Stimulated activated naive CD8-positive, alpha-beta T cell treated with anti-CD3 and anti-CD28 coated beads, Interleukin-15, amount 100 ng/mL, for 72 hours (primary cell): Measurements from ENCODE around the gene ACTN1.
"Not testable (repeated sequence)": the region's sequence is repeated elsewhere in the genome, so short reads cannot be mapped to it uniquely, and the experiment has no call there.

Source experiments
- ATAC-seq: fragments of 150-1000 bp; cut with Tn5 transposase; 2 replicates; pipeline ENCODE4 v1.10.0; 2021; ENCODE audit warnings: mild to moderate bottlenecking, moderate library complexity
- DNase-seq, 2 donors: peaks; one replicate each; pipeline ENCODE4 v3.0.0; 2021 to 2022
- H3K27ac Mint-ChIP-seq, 2 donors: one replicate each; pipeline ENCODE4 v1.8.0; 2022; ENCODE audit warnings: mild to moderate bottlenecking in 2 of 2, mixed read lengths in 2 of 2, moderate library complexity in 2 of 2
- H3K27me3 Mint-ChIP-seq: one replicate; pipeline ENCODE4 v1.8.0; 2022; ENCODE audit warnings: mixed read lengths
- H3K4me1 Mint-ChIP-seq: one replicate; pipeline ENCODE4 v1.8.0; 2022; ENCODE audit warnings: mild to moderate bottlenecking, mixed read lengths
- H3K4me3 Mint-ChIP-seq, 2 donors: one replicate each; pipeline ENCODE4 v1.8.0; 2022; ENCODE audit warnings: mild to moderate bottlenecking in 2 of 2, mixed read lengths in 2 of 2, moderate library complexity in 1 of 2
- H3K9me3 Mint-ChIP-seq, 2 donors: one replicate each; pipeline ENCODE4 v1.8.0; 2022; ENCODE audit warnings: mixed read lengths in 2 of 2

Gene ACTN1

GRCh38 chr14:68852493-68852892, 126.6 kb downstream of the ACTN1 start:
- H3K27ac Mint-ChIP-seq, H3K27me3 Mint-ChIP-seq, ATAC-seq, H3K4me3 Mint-ChIP-seq, H3K4me1 Mint-ChIP-seq, H3K9me3 Mint-ChIP-seq, DNase-seq: not testable (repeated sequence)

DNA sequence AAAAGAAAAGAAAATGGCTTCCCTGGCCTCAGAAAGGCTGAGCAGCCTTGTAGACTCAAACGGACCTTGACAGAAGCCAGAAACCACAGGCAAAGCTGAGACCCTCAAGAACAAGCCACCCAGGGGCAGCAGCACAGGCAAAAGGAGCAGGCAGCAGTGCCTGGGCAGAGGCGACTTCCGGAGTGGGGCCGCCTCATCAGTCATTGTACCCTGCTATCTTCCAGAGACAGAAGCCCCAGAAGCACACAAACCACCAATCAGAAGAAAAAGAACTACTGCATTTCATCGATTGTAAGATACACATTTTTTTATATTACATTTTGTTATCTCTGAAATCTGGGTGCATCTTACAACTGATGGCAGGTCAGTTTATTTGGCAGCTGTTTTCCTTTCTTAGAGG, 128.0 kb downstream of the ACTN1 start:
- Mint-ChIP-seq H3K27ac (no peak overlapping the region), H3K9me3 (no peaks in the 10 kb centered on the region), H3K4me1 (no peaks in the 10 kb centered on the region), H3K4me3 (no peak overlapping the region), H3K27me3 (no peaks in the 10 kb centered on the region)
- ATAC-seq, result no peak
- DNase-seq, result no peak

- Mint-ChIP-seq H3K27ac (no peak overlapping the region), H3K4me3 (no peak overlapping the region), H3K9me3 (no peaks in the 10 kb centered on the region), H3K4me1 (peaks cover 1% of the 10 kb centered on the region), H3K27me3 (no peaks in the 10 kb centered on the region)
- DNase-seq, result no peak
- ATAC-seq, result no peak
These were observed 129.7 kb downstream of the ACTN1 start for GRCh38 chr14:68849416-68849815.

GRCh38 chr14:68848253-68848652, 130.8 kb downstream of the ACTN1 start:
- H3K4me1 Mint-ChIP-seq, result peaks cover 13% of the 10 kb centered on the region
- no peak for DNase-seq
- no peak overlapping the region for H3K4me3 Mint-ChIP-seq
- no peaks in the 10 kb centered on the region for H3K9me3 Mint-ChIP-seq
- H3K27ac Mint-ChIP-seq, result no peak overlapping the region
- ATAC-seq, result no peak
- no peaks in the 10 kb centered on the region for H3K27me3 Mint-ChIP-seq

DNA sequence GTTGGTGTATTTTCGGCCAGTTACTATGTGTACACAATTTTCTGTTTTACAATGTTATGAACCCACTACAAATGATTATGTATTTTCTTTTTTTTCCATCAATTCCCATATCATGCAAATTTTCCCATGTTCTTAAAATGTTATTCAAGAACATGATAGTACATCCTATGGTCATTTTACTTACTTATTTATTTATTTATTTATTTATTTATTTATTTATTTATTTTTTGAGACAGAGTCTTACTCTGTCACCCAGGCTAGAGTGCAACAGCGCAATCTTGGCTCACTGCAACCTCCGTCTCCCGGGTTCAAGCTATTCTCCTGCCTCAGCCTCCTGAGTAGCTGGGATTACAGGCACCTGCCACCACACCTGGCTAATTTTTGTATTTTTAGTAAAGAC, 131.5 kb downstream of the ACTN1 start:
- peaks cover 19% of the 10 kb centered on the region for H3K4me1 Mint-ChIP-seq
- not testable (repeated sequence) for DNase-seq, H3K27me3 Mint-ChIP-seq, H3K27ac Mint-ChIP-seq, H3K9me3 Mint-ChIP-seq, H3K4me3 Mint-ChIP-seq, ATAC-seq

DNA sequence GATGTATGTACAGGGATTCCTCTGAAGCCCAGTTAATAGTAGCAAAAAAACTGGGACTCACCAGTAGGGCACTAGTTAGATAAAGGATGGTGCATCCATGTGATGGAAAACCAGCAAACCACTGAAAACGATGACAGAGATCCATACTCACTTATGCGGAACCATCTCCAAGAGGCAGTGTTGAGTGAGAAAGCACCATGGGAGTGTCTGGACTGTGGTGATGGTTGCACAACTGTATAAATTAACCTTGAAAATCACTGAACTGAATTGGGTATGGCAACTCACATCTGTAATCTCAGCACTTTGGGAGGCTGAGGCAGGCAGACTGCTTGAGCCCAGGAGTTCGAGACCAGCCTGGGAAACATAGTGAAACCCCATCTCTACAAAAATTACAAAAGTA, 132.6 kb downstream of the ACTN1 start:
- ATAC-seq, result no peak
- no peak for DNase-seq
- Mint-ChIP-seq H3K27ac (no peak overlapping the region), H3K27me3 (no peaks in the 10 kb centered on the region), H3K4me3 (no peak overlapping the region), H3K9me3 (no peaks in the 10 kb centered on the region), H3K4me1 (peaks cover 30% of the 10 kb centered on the region)

- Mint-ChIP-seq H3K27ac (no peak overlapping the region), H3K4me1 (peaks cover 50% of the 10 kb centered on the region), H3K27me3 (no peaks in the 10 kb centered on the region), H3K4me3 (peak overlapping the region; percentile 42 to 50), H3K9me3 (peaks cover 4 to 7% of the 10 kb centered on the region in 2 donors)
- DNase-seq (no peak), ATAC-seq (no peak)
These were observed 134.9 kb downstream of the ACTN1 start for GRCh38 chr14:68844210-68844545.

DNA sequence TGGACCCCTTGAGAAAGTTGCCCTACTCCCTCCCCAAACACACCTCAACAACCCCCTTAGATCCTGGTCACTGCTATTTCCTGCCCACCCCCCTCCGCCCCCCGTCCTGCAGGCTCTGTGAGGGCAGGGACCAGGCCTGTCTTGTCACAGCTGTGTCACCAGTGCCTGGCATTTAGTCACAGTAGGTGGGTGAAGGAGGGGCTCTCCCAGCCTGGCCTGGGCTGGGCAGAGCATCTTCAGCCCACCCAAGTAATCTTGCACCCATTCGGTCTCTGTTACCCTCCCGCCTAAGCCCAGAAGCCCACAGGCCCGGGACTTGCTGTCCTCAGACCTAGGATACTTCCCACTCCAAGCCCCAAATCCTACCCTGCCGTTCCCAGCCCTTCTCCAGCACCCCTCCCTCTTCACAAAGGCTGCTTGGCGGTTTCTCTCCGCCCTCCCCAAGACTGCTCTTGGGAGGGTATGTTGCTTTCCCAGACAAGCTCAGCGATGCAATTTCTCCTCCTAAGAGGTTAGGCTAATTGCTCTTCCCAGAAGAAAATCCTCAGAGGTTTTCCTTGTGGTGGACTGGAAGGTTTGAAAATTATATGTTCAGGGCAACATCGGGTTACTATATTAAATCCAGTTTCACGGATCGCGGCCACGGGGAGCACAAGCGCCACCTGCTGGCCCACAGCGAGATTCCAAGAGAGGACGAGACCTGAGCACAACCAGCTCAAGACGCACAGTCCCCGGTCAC, 135.5 kb downstream of the ACTN1 start:
- H3K9me3 Mint-ChIP-seq, result peaks cover 9 to 11% of the 10 kb centered on the region in 2 donors
- H3K27ac Mint-ChIP-seq, result peak overlapping the region; percentile 77 to 83
- H3K4me1 Mint-ChIP-seq, result peaks cover 53% of the 10 kb centered on the region
- peak; percentile 66 for ATAC-seq
- peak; percentile 73 to 74 for DNase-seq
- H3K4me3 Mint-ChIP-seq, result peak overlapping the region; percentile 42 to 55
- no peaks in the 10 kb centered on the region for H3K27me3 Mint-ChIP-seq

- Mint-ChIP-seq H3K27me3 (no peaks in the 10 kb centered on the region), H3K4me3 (no peak overlapping the region), H3K27ac (no peak overlapping the region), H3K9me3 (peaks cover 9 to 12% of the 10 kb centered on the region in 2 donors), H3K4me1 (peaks cover 53% of the 10 kb centered on the region)
- no peak for ATAC-seq
- DNase-seq, result no peak
These were observed 136.8 kb downstream of the ACTN1 start for GRCh38 chr14:68842298-68842697.

DNA sequence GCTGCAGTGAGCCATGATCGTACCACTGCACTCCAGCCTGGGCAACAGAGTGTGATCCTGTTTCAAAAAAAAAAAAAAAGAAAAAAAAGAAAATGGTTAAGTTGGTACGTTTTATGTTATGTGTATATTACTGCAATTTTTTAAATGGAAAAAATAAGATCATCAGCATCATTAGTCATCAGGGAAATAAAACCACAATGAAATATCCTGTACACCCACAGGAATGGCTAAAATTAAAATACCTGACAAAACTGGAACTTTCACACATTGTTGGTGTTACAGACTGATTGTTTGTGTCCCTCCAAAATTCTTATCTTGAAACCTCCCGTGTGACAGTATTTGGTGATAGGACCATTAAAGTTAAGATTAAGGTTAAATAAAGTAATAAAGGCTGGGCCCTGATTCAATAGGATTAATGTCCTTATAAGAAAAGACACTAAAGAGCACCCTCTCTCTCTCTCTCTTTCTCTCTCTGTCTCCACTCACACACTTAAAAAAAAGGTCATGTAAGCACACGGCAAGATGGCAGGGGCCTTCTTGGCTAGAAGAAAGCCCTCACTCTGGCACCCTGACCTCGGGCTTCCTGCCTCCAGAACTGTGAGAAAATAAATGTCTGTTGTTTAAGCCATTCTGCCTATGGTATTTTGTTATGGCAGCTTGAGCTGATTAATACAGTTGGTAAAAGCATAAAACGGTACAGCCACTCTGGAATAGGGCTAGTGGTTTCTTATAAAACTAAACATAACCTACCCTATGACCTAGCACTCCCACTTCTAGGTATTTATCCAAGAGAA, 137.9 kb downstream of the ACTN1 start:
- Mint-ChIP-seq H3K9me3 (peaks cover 17 to 21% of the 10 kb centered on the region in 2 donors), H3K4me1 (peaks cover 53% of the 10 kb centered on the region), H3K27me3 (no peaks in the 10 kb centered on the region), H3K4me3 (peak overlapping the region; percentile 73 to 77), H3K27ac (peak overlapping the region; percentile 64 to 96)
- DNase-seq (no peak), ATAC-seq (peak; percentile 13)

DNA sequence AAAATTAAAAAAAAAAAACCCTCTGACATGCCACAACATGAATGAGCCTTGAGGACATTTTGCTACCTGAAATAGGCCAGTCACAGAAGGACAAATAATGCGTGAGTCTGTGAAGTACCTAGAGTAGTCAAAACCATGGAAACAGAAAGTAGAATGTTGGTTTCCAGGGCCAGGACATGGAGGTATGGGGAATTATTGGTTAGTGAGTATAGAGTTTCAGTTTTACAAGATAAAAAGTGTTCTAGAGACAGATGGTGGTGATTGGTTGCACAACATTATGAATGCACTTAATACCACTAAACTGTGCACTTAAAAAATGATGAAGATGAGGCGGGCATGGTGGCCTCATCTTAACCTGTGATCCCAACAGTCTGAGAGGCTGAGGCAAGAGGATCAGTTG, 138.6 kb downstream of the ACTN1 start:
- peak overlapping the region; percentile 96 for H3K27ac Mint-ChIP-seq

GRCh38 chr14:68836082-68836481, 143.0 kb downstream of the ACTN1 start:
- no peak overlapping the region for H3K27ac Mint-ChIP-seq
- DNase-seq (no peak), ATAC-seq (no peak)
- H3K4me3 Mint-ChIP-seq, result no peak overlapping the region
- H3K9me3 Mint-ChIP-seq, result peaks cover 42 to 51% of the 10 kb centered on the region in 2 donors
- H3K4me1 Mint-ChIP-seq, result peaks cover 20% of the 10 kb centered on the region
- no peaks in the 10 kb centered on the region for H3K27me3 Mint-ChIP-seq

More for the DNA sequence above, 138.6 kb downstream of the ACTN1 start:
- H3K27me3 Mint-ChIP-seq, result no peaks in the 10 kb centered on the region
- peak overlapping the region; percentile 73 to 77 for H3K4me3 Mint-ChIP-seq
- peaks cover 53% of the 10 kb centered on the region for H3K4me1 Mint-ChIP-seq
- H3K9me3 Mint-ChIP-seq, result peaks cover 24 to 29% of the 10 kb centered on the region in 2 donors
- ATAC-seq, result peak; percentile 93
- DNase-seq, result peak in 1 of 2 donors; percentile 38

DNA sequence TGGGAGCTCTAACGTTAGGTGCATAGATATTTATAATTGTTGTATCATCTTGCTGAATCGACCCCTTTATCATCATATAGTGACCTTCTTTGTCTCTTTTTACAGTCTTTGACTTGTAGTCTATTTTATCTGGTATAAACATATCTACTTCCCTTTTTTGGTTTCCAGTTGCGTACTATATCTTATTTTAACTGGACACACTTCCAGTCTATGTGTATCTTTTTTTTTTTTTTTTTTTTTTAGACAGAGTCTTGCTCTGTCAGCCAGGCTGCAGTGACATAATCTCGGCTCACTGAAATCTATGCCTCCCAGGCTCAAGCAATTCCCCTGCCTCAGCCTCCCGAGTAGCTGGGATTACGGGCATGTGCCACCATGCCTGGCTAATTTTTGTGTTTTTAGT, 144.3 kb downstream of the ACTN1 start:
- Mint-ChIP-seq H3K27me3 (no peaks in the 10 kb centered on the region), H3K27ac (no peak overlapping the region), H3K4me1 (peaks cover 10% of the 10 kb centered on the region), H3K9me3 (peaks cover 38 to 52% of the 10 kb centered on the region in 2 donors), H3K4me3 (no peak overlapping the region)
- no peak for ATAC-seq
- no peak for DNase-seq

DNA sequence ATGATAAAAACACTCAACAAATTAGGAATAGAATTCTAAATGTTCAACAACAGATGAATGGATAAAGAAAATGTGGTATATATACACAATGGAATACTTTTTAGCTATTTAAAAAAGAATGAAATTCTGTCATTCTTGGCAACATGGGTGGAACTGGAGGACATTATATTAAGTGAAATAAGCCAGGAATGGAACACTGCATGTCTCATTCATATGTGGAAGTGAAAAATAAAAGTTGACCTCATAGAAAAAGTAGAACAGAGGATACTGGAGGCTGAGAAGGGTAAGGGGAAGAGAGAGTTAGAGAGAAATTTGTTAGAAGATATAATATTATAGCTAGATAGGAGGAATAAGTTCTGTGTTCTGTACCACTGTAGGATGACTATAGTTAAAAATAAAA, 150.4 kb downstream of the ACTN1 start:
- H3K27me3 Mint-ChIP-seq, result no peaks in the 10 kb centered on the region
- no peak overlapping the region for H3K4me3 Mint-ChIP-seq
- ATAC-seq, result no peak
- H3K27ac Mint-ChIP-seq, result no peak overlapping the region
- peaks cover 4 to 13% of the 10 kb centered on the region in 2 donors for H3K9me3 Mint-ChIP-seq
- H3K4me1 Mint-ChIP-seq, result peaks cover 18% of the 10 kb centered on the region
- DNase-seq, result no peak

DNA sequence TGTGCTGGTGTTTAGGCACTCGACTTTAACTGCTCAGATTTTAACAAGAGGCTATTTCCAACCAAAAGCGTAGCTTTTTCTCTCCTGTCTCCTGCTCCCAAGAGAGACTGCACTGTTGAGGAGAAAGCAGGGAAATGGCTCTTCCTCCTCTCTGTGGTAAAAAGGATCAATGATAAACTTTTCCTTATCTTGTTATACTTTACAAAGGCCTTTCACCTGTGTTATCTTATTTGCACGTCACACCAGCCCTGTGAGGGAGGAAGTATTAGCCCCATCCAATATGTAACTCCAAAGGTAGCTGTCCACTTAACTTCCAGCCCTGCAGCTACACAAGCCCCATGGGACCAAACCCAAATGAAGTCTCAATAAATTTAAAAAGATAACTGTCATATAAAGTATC, 153.4 kb downstream of the ACTN1 start:
- no peak for ATAC-seq
- Mint-ChIP-seq H3K9me3 (no peaks in the 10 kb centered on the region), H3K27ac (no peak overlapping the region), H3K4me1 (peaks cover 47% of the 10 kb centered on the region), H3K4me3 (no peak overlapping the region), H3K27me3 (no peaks in the 10 kb centered on the region)
- DNase-seq, result no peak
